22Rv1 (cell line): Measurements from ENCODE around the gene CASK.

Source experiments
- ZFX ChIP-seq: fragments of 450-650 bp; IDR thresholded peaks from 2 replicates; pipeline ENCODE4 v1.6.1; 2017; ENCODE audit warnings: antibody characterized with exemption, borderline replicate concordance
- TF ChIP-seq, protein P1 (sequence below): fragments of 450-650 bp; IDR thresholded peaks from 2 replicates; pipeline ENCODE4 v1.5.1; 2017; ENCODE audit warnings: mild to moderate bottlenecking

DNA sequence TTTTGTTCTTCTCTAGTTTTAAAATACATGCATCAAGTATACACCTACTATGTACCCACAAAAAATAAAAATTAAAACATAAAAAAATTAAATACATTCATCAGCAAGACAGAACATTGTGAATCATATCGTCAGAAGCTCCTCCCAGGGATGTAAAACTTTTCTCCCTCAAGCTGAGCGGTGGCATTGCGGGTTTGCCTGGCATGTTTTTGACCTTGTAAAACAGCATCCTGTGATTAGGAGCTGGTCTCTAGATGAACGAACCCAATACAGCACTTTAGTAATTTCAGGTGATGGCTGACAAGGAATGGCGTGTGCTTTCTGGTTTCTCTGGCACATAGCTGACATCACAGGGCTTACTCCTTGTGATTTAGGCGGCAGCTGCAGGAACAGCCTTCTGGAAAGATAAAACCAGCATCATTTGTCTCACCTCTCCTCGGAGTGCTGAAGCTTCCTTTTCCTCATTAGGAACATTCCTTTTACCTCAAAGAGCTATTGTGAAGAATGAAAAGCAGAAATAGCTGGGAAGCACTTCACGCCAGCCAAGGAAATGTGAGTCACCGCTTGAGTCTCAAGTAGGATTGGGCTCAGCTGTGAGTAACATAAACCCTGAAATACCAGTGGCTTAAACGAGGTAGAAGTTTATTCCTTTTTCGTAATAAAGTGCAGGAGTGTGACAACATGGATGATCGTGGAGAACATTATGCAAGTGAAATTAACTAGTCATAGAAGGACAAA lies 431.9 kb downstream of the CASK start:
- TF ChIP-seq, protein P1, sequence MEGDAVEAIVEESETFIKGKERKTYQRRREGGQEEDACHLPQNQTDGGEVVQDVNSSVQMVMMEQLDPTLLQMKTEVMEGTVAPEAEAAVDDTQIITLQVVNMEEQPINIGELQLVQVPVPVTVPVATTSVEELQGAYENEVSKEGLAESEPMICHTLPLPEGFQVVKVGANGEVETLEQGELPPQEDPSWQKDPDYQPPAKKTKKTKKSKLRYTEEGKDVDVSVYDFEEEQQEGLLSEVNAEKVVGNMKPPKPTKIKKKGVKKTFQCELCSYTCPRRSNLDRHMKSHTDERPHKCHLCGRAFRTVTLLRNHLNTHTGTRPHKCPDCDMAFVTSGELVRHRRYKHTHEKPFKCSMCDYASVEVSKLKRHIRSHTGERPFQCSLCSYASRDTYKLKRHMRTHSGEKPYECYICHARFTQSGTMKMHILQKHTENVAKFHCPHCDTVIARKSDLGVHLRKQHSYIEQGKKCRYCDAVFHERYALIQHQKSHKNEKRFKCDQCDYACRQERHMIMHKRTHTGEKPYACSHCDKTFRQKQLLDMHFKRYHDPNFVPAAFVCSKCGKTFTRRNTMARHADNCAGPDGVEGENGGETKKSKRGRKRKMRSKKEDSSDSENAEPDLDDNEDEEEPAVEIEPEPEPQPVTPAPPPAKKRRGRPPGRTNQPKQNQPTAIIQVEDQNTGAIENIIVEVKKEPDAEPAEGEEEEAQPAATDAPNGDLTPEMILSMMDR, result no peak
- no peak for TF ChIP-seq ZFX
